Measurements from ENCODE around the gene TM9SF4.

TM9SF4 gene

GRCh38 chr20:32207626-32208498 lies 98.3 kb downstream of the TM9SF4 start, which contains the start of the genes PLAGL2 and POFUT1:
PLAGL2 (minus strand) TSS chr20:32207743; CDS start chr20:32202178, 5,565 bp downstream.
POFUT1 (plus strand) TSS chr20:32207880; CDS start chr20:32207942, 62 bp downstream.
- DNase-seq (ENCODE audit: low read depth) = peak; percentile 63

GRCh38 chr20:32208499-32209154 lies 99.1 kb downstream of the TM9SF4 start:
- no peak for DNase-seq (ENCODE audit: low read depth)

- no peak for DNase-seq (ENCODE audit: low read depth)
These were observed 100.5 kb downstream of the TM9SF4 start for GRCh38 chr20:32209850-32210605.

GRCh38 chr20:32213870-32214269 lies 104.4 kb downstream of the TM9SF4 start:
- no peak for DNase-seq (ENCODE audit: low read depth)

GRCh38 chr20:32215147-32215546 lies 105.6 kb downstream of the TM9SF4 start:
- DNase-seq (ENCODE audit: low read depth) = no peak

GRCh38 chr20:32215729-32216128 lies 106.2 kb downstream of the TM9SF4 start:
- no peak for DNase-seq (ENCODE audit: low read depth)

GRCh38 chr20:32216179-32217142 lies 106.9 kb downstream of the TM9SF4 start:
- no peak for DNase-seq (ENCODE audit: low read depth)

Measured in CMK (cell line).